SJSA1 (cell line): ENCODE data around the gene SLC6A4. TPM values are rescaled to one million over a fixed set of nuclear protein-coding genes. Genes with fewer than 3 reads are reported as not detected.

Experiments used
- DNase-seq, 2 experiments: peaks; one replicate each; pipeline ENCODE4 v3.0.0-alpha.2; 2015 to 2020; ENCODE audit warnings: low spot score in 2 of 2, low read depth in 1 of 2
- H3K27ac ChIP-seq: fragments of 250-450 bp; sonication (Bioruptor Pico); 2 replicates; pipeline ENCODE4 v1.5.1; 2020; ENCODE audit warnings: mild to moderate bottlenecking, moderate library complexity
- H3K27me3 ChIP-seq: fragments of 250-450 bp; sonication (Bioruptor Pico); replicated peaks from 2 replicates; pipeline ENCODE4 v1.5.1; 2020; ENCODE audit warnings: mild to moderate bottlenecking, moderate library complexity
- H3K36me3 ChIP-seq: fragments of 250-450 bp; sonication (Bioruptor Pico); 2 replicates; pipeline ENCODE4 v1.5.1; 2020; ENCODE audit warnings: mild to moderate bottlenecking
- H3K4me1 ChIP-seq: fragments of 250-450 bp; sonication (Bioruptor Pico); replicated peaks from 2 replicates; pipeline ENCODE4 v1.6.1; 2021; ENCODE audit warnings: mild to moderate bottlenecking
- H3K4me3 ChIP-seq: fragments of 250-450 bp; sonication (Bioruptor Pico); 2 replicates; pipeline ENCODE4 v1.5.1; 2020; ENCODE audit warnings: mild to moderate bottlenecking
- H3K9me3 ChIP-seq: fragments of 250-450 bp; sonication (Bioruptor Pico); replicated peaks from 2 replicates; pipeline ENCODE4 v1.5.1; 2020; ENCODE audit warnings: mild to moderate bottlenecking
- total RNA-seq: library from RNA; depleted of rRNA; stranded (reverse); fragments of >200 nt; shearing (Covaris generic); gene quantifications from 2 replicates; pipeline ENCODE4 v1.2.3, GENCODE V29; 2014; rRNA removed

The SLC6A4 gene
- total RNA-seq, result not detected in 2 replicates

- DNase-seq, result no peak
- H3K4me1 ChIP-seq, result peaks cover 10% of the 10 kb centered on the region
Observed at GRCh38 chr17:30235386-30236296, at the start of gene SLC6A4. TSS of gene SLC6A4 (minus strand) at chr17:30235697. CDS start at chr17:30221958, 13,739 bp downstream.

GRCh38 chr17:30279156-30279555, 43.7 kb upstream of the SLC6A4 start:
- Histone ChIP-seq H3K36me3 (peaks cover 79% of the 10 kb centered on the region), H3K27ac (no peak overlapping the region), H3K4me3 (no peak overlapping the region), H3K4me1 (no peaks in the 10 kb centered on the region), H3K9me3 (no peaks in the 10 kb centered on the region), H3K27me3 (no peaks in the 10 kb centered on the region)
- DNase-seq, result no peak

More at GRCh38 chr17:30235386-30236296, at the start of gene SLC6A4:
- H3K36me3 ChIP-seq, result no peaks in the 10 kb centered on the region
- no peaks in the 10 kb centered on the region for H3K9me3 ChIP-seq
- no peak within 1 kb of the TSS for H3K27ac ChIP-seq
- peaks cover 52% of the 10 kb centered on the region for H3K27me3 ChIP-seq
- no peak within 1 kb of the TSS for H3K4me3 ChIP-seq

GRCh38 chr17:30278032-30278431, 42.5 kb upstream of the SLC6A4 start:
- no peaks in the 10 kb centered on the region for H3K9me3 ChIP-seq
- DNase-seq, result no peak
- no peaks in the 10 kb centered on the region for H3K27me3 ChIP-seq
- no peaks in the 10 kb centered on the region for H3K4me1 ChIP-seq
- H3K36me3 ChIP-seq, result peaks cover 82% of the 10 kb centered on the region
- no peak overlapping the region for H3K27ac ChIP-seq
- H3K4me3 ChIP-seq, result no peak overlapping the region

DNA sequence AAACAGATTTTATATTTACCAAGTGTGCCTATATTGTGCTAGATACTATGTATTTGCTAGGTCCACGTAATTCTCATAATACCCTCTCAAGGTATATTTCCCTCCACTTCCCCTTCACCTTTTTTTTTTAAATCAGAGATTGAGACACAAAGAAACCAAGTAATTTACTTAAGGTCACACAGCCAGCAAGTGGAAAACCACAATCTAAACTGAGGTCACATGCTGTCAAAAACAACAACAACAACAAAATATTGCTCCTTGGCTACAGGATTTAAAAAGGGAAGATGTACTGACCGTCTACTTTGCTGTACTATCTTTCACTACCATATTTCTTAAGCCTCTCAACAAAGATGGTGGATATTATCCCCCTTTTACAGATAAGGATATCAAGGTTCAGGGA, 40.4 kb upstream of the SLC6A4 start:
- H3K9me3 ChIP-seq, result no peaks in the 10 kb centered on the region

GRCh38 chr17:30274887-30275286, 39.4 kb upstream of the SLC6A4 start:
- Histone ChIP-seq H3K4me3 (no peak overlapping the region), H3K9me3 (no peaks in the 10 kb centered on the region), H3K4me1 (no peaks in the 10 kb centered on the region), H3K36me3 (peaks cover 86% of the 10 kb centered on the region), H3K27me3 (no peaks in the 10 kb centered on the region), H3K27ac (no peak overlapping the region)
- no peak for DNase-seq

More for the DNA sequence above, 40.4 kb upstream of the SLC6A4 start:
- Histone ChIP-seq H3K27ac (no peak overlapping the region), H3K36me3 (peaks cover 86% of the 10 kb centered on the region), H3K27me3 (no peaks in the 10 kb centered on the region), H3K4me1 (no peaks in the 10 kb centered on the region), H3K4me3 (no peak overlapping the region)
- DNase-seq, result no peak

DNA sequence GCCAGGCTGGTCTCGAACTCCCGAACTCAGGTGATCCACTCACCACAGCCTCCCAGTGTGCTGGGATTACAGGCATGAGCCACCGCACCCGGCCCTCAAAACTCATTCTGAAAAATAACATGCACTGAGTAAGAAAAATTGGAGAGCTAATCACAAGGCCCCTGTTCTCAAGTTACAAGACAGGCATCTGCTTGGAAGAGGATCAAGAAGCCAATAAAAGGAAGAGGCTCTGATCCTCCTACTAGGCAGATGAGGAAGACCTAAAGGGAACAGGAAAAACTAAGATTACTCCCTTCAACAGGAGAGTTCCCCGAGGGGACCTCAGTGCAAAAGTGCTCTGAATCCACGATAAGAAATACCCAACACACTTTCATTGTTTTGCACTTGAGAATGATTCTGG, 37.9 kb upstream of the SLC6A4 start:
- Histone ChIP-seq H3K36me3 (peaks cover 79% of the 10 kb centered on the region), H3K4me1 (no peaks in the 10 kb centered on the region), H3K27me3 (no peaks in the 10 kb centered on the region), H3K4me3 (no peak overlapping the region), H3K9me3 (no peaks in the 10 kb centered on the region), H3K27ac (no peak overlapping the region)
- DNase-seq, result no peak

- Histone ChIP-seq H3K27ac (no peak overlapping the region), H3K4me3 (no peak overlapping the region), H3K36me3 (peaks cover 82% of the 10 kb centered on the region), H3K27me3 (no peaks in the 10 kb centered on the region), H3K4me1 (no peaks in the 10 kb centered on the region), H3K9me3 (no peaks in the 10 kb centered on the region)
- DNase-seq, result no peak
Observed at GRCh38 chr17:30271102-30271501, 35.6 kb upstream of the SLC6A4 start.

- H3K36me3 ChIP-seq, result peaks cover 91% of the 10 kb centered on the region
- no peaks in the 10 kb centered on the region for H3K27me3 ChIP-seq
- no peak overlapping the region for H3K4me3 ChIP-seq
- H3K9me3 ChIP-seq, result no peaks in the 10 kb centered on the region
- H3K27ac ChIP-seq, result no peak overlapping the region
- no peak for DNase-seq
- no peaks in the 10 kb centered on the region for H3K4me1 ChIP-seq
Observed at GRCh38 chr17:30267625-30268024, 32.1 kb upstream of the SLC6A4 start.

DNA sequence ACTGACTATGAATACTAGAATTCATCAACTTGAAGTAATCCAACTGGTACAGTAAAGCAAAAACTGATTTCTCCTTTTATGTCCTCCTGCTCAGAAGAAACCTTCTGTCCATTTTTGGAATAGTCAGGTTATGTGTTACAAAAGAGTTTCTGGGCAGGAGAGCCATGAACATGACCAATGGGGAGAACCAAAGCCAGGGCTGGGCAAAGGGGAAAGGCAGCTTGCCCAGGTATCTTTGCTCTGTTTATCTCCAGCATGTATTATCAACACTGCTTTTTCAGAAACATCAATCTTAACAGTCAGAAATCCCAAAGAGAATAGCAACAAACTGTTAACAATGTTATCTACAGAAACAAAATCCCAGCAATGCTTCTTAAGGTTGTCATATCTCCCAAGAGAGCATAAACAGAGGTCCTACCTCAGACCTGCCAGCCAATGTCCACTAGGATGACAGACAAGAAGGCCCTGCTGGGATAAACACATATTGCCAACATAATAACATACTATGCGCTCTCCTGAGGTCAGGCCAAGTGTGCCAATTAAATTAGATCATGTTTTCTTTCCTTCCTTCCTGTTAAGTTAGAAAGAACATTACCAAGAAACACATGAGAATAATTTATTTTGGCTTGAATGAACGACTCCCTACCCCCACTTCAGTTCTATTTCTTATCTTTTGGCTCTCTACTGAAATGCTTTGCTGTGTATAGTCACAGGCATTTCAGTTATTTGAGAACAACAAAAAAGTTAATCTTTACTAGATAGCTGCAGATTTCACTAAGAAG, 28.2 kb upstream of the SLC6A4 start:
- Histone ChIP-seq H3K4me1 (no peaks in the 10 kb centered on the region), H3K9me3 (no peaks in the 10 kb centered on the region), H3K27ac (no peak overlapping the region), H3K4me3 (no peak overlapping the region), H3K36me3 (peaks cover 95% of the 10 kb centered on the region), H3K27me3 (no peaks in the 10 kb centered on the region; the same call in 1 of the 2 replicates)
- no peak for DNase-seq

GRCh38 chr17:30256756-30257506, 21.4 kb upstream of the SLC6A4 start:
- Histone ChIP-seq H3K36me3 (peaks cover 92% of the 10 kb centered on the region), H3K4me1 (no peaks in the 10 kb centered on the region), H3K27me3 (no peaks in the 10 kb centered on the region; the same call in 1 of the 2 replicates), H3K9me3 (no peaks in the 10 kb centered on the region), H3K4me3 (no peak overlapping the region), H3K27ac (no peak overlapping the region)
- DNase-seq, result no peak

- no peaks in the 10 kb centered on the region for H3K4me1 ChIP-seq
- no peaks in the 10 kb centered on the region for H3K27me3 ChIP-seq
- no peaks in the 10 kb centered on the region for H3K9me3 ChIP-seq
- no peak overlapping the region for H3K27ac ChIP-seq
- H3K36me3 ChIP-seq, result peaks cover 88% of the 10 kb centered on the region
- no peak for DNase-seq
- no peak overlapping the region for H3K4me3 ChIP-seq
Observed at GRCh38 chr17:30254150-30254549, 18.7 kb upstream of the SLC6A4 start.

GRCh38 chr17:30253312-30253711, 17.8 kb upstream of the SLC6A4 start:
- no peak for DNase-seq
- no peaks in the 10 kb centered on the region for H3K27me3 ChIP-seq
- H3K4me1 ChIP-seq, result no peaks in the 10 kb centered on the region
- H3K4me3 ChIP-seq, result no peak overlapping the region
- no peaks in the 10 kb centered on the region for H3K9me3 ChIP-seq
- peaks cover 88% of the 10 kb centered on the region for H3K36me3 ChIP-seq
- no peak overlapping the region for H3K27ac ChIP-seq

GRCh38 chr17:30251931-30252330, 16.4 kb upstream of the SLC6A4 start:
- H3K36me3 ChIP-seq, result peaks cover 90% of the 10 kb centered on the region
- no peak for DNase-seq
- H3K27ac ChIP-seq, result no peak overlapping the region
- H3K4me1 ChIP-seq, result no peaks in the 10 kb centered on the region
- H3K27me3 ChIP-seq, result no peaks in the 10 kb centered on the region
- no peaks in the 10 kb centered on the region for H3K9me3 ChIP-seq
- no peak overlapping the region for H3K4me3 ChIP-seq
